GM21529 (cell line): ENCODE measurements around the gene FSTL3.
"Not testable (repeated sequence)": the region's sequence is repeated elsewhere in the genome, so short reads cannot be mapped to it uniquely, and the experiment has no call there.

ENCODE experiments used
- ATAC-seq: cut with Tn5 transposase; IDR thresholded peaks from one replicate; pipeline ENCODE4 v1.9.1; 2021; ENCODE audit not compliant: unreplicated experiment

The FSTL3 gene

DNA sequence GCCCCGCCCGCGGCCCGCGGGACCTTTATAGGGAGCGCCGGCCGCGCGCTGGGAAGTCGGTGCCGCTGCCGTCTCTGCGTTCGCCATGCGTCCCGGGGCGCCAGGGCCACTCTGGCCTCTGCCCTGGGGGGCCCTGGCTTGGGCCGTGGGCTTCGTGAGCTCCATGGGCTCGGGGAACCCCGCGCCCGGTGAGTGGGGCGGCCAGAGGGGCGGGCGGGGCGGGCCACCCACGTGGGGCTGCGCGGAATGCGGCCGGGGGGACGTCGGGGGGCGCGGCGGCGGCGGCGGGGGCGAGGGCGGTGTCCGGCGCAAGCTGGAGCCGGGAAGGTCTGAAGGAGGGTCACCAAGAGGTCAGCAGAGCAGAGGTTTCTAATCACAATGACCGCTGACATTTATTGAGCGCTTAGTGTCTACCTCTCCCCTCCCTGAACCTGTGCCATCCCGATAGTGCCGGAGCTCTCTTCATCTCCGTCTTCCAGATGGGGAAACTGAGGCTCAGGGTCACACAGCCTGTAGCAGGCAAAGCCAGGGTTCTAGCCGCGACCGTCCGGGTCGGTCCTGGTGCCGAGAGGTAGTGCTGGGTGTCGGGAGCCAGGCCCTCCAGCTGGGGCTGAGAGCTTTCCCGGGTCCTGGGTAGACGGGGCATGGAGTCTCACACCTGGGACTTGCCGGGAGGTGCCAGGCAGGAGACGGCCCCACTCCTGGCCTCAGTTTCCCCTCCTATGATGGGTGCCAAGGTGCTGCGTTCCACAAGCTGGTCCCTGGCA lies at the start of gene FSTL3:
Gene FSTL3, plus strand, starts transcription at position 54 of the 767 bp plus-strand sequence. Its CDS starts 32 bp downstream, at position 86.
- ATAC-seq = no peak

DNA sequence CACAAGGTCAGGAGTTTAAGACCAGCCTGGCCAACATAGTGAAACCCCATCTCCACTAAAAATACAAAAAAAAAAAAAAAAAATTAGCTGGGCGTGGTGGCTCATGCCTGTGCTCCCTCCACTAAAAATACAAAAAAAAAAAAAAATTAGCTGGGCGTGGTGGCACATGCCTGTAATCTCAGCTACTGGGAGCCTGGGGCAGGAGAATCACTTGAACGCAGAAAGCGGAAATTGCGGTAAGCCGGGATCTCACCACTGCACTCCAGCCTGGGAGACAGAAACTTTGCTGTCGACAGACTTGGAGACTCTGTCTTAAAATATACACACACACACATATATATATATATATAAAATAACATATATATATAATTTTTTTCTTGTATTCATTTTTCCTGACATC lies 49.6 kb upstream of the FSTL3 start:
- ATAC-seq = not testable (repeated sequence)

DNA sequence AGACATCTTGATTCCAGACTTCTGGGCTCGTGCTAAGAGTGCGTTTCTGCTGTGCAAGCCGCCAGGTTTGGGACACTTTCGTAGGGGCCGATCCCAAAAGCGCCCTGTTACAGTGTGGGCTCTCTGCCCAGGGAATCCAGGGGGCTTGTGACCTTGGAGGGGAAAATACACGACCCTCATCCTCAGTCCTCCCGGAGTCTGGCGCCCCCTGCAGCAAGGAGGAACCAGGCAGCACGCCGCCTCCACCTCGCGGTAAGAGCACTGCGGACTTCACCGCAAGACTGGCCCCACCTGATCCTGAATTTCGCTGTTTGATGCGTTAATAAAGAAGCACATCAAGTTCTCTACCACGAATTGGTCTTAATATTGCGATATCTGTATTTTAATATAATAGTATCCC lies 48.0 kb upstream of the FSTL3 start:
- no peak for ATAC-seq

DNA sequence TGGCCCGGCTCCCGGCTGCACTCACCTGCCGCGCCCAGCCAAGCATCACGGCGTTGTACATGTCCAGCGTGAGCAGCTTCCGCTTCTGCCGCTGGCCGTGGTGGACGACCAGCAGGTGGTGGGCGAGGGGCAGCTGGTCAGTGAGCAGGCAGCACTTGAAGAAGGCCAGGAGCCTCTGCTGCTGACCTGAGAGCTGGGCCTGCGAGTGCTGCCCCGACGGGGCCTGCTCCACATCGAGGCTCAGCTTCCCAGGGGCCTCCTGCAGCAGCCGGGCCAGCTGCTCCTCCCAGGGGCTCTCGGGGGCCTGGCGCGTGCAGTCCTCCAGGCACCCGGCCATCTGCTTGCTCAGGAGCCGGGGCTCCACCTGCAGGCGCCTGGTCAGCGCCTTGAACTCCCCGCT lies 46.7 kb upstream of the FSTL3 start:
- not testable (repeated sequence) for ATAC-seq

DNA sequence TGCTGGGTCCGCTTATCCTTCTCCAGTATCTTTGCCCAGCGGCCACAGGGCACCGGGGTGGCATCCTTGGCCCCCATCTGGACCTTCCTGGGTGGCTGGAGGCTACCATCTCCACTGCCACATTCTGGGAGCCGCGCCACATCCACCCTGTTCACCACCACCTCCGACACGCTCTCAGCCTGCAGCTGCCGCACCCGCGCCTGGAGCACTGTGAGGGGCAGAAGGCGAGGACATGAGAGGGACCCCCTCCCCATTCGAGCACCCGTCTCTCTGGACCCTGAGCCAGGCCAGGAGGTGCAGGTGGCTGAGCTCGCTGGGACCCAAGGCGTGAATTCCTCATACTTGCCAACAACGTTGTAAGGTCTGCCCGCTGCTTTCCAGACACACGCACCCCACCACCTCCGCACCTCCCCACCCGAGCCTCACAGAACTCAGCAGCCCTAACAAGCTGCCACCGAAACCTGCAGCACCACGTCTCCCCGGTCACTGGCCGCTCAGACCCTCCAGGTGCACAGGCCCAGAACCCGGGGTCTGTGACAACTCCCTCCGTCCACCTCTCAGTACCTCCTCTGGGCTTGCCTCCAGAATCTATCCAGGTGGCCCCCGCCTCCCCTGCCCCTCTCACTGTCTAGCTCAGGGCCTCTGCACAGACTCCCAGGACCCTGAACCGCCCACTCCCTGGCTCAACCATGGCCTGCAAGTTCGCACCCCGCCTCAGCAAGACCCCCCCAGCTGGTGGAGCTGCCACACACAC lies 46.1 kb upstream of the FSTL3 start:
- ATAC-seq = no peak

DNA sequence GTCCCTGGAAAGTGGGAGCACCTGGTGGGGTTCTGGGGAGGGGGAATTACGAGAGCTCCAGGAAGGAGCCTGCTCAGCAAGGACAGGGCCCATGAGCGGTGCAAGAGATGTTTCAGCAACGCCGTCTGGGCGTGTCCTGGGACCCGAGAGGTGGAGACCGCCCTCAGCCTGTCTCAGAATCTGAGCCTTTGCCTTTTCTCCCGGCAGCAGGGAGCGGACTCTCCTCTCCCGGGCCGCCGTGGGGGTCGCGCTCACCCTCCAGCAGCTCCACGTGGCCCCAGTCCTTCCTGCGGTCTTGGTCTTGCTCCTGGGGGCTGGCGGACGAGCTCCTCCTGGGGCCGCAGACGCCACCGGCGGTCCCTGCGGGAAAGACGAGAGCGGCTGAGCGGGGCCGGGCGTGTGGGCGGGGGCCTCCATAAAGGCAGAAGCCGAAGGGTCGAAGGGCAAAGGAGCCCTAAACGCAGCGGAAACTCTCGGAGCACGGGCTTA lies 43.6 kb upstream of the FSTL3 start:
- peak; percentile 18 for ATAC-seq

DNA sequence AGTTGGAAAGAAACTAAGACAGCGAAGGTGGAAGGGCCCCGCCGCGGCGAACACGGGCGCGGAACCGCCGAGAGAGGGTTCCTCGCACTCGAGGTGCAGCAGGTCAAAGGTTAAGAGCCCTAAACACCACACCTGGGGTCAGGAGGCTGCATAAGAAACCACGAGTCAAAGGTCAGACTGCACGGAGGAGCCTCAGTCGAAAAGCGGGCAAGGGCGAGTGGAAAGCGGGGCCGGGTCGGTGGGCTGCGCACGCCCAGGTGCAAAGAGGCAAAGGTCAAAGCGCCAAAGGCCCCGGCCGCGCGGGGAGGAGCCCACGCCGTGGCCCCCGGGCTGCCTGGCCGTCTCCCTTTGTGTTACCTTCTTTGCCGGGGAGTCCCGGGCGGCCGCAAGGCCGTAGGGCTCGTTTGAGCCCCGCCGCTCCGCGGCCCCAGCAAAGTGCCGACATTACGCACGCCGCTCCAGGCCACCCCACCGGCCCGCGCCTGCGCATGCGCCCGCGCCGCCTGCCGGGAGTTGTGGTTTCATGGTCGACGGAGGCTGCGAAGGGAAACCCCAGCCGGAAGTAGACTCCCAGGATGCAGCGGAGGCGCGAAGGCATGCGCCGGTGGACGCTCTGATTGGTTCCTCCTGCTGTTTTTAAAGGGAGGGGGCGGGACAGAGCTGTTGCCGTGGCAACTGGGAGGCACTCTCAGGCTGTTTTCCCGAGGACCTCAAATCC lies 43.0 kb upstream of the FSTL3 start, which contains the start of gene POLRMT:
Gene POLRMT, minus strand, starts transcription at position 470 of the 718 bp plus-strand sequence. Its CDS starts 25 bp downstream, at position 445.
- peak; percentile 75 for ATAC-seq

DNA sequence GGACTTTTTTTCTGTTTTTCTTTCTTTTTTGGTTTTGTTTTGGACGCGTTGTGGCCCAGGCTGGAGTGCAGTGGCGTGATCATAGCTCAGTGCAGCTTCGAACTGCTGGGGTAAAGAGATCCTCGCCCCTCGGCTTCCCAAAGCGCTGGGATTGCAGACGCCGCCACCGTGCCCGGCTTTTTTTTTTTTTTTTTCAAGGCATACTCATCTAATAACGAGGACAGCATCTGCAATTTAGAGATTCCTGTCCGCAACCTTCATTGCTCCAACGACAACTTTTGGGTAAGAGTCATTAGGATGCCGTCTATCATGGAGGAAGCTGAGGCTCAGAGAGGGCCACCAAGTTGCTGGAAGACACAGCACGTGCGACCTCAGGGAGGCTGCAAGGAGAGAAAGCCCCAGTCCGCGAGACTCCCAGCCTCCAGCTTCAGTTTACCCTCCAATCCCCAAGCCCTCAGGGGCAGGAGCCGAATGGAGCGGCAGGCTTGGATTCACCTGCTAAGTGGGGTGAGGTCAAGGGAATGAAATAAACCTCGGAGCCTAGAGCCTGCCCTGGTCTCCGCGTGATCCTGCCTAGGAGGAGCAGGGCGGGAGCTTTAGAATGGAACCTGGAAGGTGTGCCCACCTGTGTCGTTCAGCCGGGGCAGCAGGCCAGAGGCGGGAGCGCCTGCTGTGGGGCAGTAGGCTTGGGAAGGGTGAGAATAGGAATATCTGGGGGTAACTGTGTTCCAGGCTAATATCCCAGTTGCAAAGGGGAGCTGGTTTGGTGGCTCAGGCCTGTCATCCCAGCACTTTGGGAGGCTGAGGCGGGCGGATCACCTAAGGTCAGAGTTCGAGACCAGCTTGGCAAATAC lies 42.2 kb upstream of the FSTL3 start:
- no peak for ATAC-seq

DNA sequence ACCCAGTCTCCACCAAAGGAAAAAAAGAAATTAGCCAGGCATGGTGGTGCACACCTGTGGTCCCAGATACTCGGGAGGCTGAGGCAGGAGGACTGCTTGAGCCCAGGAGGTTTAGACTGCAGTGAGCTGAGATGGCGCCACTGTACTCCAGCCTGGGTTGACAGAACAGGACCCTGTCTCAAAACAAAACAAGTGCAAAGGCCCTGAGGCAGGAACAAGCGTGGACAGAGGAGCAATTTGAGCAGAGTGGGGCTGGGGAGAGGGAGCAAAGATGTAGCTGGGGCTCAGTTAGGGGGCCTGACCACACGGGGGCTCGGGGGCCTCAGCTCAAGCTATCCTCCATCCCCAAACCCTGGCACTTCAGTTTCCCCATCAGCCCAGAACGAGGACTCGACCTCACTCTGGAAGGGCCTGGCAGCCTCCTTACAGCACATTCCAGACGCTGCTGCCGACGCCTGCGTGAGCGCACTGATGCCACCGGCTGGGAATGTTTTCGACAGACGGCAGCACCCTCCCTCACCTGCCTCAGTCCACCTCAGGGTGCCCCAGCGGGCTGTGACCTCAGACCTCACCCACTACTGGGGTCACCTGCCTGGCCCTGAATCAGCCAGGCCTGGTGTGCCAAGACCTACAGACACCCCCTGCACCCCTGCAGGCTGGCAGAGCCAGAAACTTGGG lies 41.1 kb upstream of the FSTL3 start:
- no peak for ATAC-seq

DNA sequence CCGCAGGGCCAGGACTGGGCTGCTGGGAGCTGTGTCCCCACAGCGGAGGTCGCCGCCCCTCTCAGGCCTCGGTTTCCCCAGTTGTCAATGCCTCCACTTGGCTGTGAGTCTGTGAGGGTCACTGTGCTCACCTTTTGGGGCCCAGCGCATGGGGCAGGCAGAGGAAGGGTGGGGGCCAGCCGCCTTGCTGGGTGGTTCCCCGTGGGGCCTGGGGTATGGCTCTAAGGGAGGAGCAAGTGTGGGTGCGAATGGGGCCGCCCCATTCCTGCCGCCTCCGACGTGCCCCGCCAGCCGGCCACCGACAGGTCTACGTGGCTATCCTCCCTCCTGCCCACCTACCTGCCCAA lies 37.3 kb upstream of the FSTL3 start:
- ATAC-seq = no peak

DNA sequence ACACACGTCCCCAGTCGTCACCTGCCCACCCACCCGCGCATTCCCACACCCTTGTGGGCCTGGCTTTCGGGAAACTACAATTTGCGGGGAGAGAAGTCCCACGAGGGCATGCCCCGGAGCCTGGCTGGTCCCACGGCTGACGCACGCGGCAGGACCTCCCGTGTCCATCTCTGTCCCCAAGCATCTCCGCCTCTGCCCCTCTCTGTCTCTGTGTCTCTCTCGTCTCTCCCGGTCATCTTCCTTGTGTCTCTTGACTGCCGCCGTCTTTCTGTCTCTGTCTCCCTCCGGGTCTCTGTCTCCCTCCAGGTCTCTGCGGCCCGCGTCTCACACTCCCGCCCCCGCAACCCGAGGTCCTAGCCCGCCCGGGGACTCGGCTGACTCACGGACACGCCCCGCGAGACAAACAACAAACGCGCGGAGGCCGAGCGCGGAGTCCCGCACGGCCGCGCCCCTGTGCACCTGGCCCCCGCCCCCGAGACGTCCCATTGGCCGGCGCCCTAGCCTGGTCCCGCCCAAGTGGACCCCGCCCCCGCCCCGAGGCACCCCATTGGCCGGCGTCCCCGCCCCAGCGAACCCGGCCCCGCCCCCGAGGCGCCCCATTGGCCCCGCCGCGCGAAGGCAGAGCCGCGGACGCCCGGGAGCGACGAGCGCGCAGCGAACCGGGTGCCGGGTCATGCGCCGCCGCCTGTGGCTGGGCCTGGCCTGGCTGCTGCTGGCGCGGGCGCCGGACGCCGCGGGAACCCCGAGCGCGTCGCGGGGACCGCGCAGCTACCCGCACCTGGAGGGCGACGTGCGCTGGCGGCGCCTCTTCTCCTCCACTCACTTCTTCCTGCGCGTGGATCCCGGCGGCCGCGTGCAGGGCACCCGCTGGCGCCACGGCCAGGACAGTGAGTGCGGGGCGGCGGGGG lies 36.7 kb upstream of the FSTL3 start, which contains the start of gene FGF22:
Gene FGF22, plus strand, starts transcription at position 627 of the 908 bp plus-strand sequence. Its CDS starts 47 bp downstream, at position 674.
- ATAC-seq = peak; percentile 48

DNA sequence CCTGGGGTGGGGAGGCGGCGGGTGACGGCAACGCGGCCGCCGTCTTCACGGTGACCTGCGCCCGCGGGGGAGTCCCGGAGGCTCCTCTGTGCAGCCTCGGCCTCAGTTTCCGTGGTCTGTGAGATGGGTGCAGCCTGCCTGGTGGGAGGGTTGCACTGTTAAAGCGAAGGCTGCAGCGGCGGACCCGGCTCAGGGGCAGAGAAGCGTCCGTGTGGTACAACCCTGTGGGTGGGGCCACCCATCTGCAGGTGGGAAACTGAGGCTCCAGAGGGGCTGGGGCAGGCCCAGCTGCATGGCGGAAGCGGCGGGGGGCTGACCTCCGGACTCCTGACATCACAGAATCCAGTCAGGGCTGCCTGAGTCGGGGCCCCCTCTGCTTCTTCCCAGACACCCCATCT lies 36.0 kb upstream of the FSTL3 start:
- ATAC-seq = no peak

DNA sequence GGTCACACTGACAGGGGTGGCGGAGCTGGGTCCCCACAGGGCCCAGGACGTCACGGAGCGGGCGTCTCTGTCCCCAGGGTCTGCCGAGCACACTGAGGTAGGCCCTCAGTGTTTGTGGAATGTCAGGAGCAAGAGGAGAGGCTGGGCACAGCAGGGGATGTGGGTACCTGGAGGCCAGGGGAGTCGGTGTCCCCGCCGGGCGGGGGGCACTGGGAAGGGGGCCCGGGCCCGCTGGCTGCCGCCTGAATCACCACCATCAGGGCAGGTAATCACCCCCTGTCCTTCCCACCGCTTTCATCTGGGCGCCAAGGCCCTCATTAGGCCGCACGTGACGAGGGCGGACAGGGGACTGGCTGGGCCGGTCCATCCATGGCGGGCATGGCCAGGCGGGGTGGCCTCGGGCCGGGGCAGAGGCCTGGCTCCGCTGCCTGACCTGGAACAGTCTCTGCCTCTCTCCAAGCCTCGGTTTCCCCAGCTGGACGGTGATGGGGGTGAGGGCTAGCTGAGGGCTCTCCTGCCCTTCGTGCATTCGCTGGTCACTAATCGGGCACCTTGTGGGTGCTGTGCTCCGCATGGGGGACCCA lies 35.5 kb upstream of the FSTL3 start:
- ATAC-seq = no peak

DNA sequence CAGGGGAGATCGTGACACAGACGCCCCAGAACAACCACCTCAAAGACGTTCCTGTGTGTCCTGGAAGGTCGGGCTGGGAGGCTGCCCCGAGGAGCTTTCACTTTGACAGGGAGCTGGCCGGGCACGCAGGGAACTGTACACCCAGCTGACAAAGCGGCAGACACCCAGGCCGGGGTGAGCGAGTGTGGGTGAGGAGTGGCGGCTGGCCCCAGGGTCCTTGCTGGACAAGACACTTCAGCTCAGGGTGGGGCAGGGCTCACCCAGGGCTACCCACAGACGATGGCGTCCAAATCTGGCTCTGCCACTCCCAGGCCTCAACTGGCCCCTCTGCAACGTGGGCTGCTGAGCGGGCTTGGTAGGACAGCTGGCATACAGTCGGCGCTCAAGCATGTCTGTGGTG lies 34.5 kb upstream of the FSTL3 start:
- ATAC-seq = no peak

DNA sequence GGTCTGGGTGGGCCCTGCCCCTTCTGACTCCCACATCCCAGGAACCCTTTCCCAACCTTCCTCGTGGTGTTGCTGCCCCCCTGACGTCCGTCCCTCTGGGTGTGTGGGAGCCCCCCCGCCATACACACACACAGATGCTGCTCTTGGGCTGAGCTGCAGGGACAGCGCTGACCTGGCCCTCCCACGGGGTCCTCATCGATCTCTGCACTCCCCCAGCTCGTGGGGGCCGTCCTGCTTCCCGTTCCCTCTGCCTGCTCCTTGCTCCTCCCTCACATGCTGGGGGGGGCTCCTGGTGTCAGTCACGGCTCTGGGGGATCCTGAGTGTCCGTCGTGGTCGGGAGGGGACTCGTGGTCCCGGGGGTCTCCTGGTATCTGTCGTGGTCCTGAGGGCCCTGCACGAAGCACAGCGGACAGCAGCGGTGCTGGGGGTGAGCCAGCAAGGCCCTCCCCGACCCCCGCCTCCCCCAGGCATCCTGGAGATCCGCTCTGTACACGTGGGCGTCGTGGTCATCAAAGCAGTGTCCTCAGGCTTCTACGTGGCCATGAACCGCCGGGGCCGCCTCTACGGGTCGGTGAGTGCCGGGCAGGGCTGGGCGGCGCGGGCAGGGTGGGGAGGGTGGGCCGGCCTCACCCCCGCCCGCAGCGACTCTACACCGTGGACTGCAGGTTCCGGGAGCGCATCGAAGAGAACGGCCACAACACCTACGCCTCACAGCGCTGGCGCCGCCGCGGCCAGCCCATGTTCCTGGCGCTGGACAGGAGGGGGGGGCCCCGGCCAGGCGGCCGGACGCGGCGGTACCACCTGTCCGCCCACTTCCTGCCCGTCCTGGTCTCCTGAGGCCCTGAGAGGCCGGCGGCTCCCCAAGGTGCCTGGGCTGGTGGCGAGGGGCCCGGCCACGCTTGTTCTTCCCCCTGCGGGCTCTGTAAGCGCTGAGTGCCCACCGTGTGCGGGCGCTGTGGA lies 33.1 kb upstream of the FSTL3 start:
- no peak for ATAC-seq

DNA sequence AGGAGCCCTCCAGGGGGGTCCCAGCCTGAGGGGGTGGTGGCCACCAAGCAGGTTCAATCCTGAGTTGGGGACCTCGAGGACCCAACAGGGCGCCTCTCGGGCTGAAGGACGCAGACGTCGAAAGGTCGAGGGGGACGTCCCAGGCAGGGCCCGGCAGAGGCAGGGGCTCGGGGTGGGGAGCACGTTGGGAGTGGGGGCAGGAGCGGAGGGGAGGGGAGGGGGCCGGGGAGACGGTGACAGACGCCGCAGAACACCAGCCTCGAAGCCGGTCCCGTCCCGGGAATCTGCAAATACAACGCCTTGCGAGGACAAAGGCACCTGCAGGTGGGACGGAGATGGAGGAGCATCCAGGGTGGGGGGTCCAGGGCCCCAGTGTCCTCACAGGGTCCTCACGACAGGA lies 32.5 kb upstream of the FSTL3 start:
- no peak for ATAC-seq

DNA sequence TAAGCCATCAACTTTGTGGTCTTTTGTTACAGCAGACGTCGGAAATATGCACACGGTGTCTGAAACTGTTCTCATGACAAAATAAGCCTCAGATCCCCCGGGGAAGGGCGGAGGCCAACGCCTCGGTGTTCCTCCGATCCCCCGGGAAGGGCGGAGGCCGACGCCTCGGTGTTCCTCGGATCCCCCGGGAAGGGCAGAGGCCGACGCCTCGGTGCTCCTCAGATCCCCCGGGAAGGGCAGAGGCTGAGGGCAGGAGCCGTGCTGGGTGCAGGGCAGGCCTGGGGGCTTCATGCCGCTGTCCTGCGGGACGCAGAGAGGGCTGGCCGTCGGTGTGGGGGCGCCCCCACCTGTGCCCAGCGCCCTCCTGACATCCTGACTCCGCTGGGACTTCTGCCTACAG lies 31.8 kb upstream of the FSTL3 start:
- no peak for ATAC-seq
